ENCODE data around the gene F7.

F7 gene

DNA sequence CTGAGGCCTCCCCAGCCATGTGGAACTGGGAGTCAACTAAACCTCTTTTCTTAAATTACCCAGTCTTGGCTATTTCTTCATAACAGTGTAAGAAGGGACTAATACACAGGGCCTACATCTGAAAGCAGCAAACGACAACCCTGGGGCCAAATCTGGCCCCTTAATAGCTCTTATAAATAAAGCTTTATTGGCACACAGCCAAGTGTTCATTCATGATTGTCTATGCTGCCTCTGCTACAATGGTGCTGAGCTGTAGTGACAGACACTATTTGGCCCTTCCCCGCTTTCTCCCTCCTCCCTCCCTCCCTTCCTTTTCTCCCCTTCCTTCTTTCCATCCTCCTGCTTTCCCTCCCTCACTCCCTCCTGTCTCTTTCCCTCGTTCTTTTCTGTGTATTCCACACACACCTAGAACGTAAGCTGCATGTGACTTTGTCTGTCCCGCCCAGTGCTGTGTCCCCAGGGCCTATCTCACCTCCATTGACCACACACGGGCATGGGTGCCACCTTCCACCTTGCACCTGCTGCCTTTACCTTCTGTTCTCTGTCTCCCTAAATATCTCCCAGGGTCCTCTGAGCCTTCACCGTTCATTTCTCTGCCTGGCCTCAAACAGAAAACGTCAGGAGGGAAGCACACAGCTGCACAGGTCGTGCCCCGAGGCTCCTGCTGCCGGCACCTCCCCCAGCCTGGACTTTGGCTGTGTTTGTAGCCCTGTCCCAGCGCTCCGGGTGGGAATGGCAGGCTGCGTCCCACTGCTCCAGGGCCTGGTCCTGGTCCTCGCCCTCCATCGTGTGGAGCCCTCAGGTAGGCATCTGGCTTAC lies 52.5 kb downstream of the F7 start, which contains the start of gene PROZ:
Gene PROZ (plus strand): TSS at position 720 of the 819 bp plus-strand sequence. CDS start 13 bp downstream, at position 733.
- TF ChIP-seq GATA3 (IDR thresholded peaks at IDR 0.05; ENCODE audit: low read depth, low read length), result no peak
- no peak for TF ChIP-seq GATA2 (IDR thresholded peaks at IDR 0.05; ENCODE audit: low read depth, low read length)

DNA sequence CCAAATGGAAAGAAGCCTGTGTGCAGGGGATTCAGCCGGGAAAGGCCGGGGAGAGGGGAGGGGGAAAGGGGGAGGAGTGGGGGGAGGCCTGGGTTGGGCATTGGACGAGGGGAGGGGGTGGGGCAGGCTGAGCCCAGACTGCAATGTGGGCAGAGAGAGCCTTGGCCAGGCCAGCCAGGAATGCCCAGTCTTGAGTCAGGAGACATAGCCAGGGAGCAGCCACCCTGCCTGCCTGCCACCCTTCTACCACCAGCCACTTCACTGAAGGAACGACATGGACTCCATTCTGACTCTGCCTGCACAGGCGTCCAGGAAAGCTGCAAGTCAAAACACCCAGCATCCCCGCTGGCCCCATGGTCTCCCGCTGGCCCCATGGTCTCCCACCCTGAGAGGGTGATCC lies 53.4 kb downstream of the F7 start:
- TF ChIP-seq GATA2 (IDR thresholded peaks at IDR 0.05; ENCODE audit: low read depth, low read length) (no peak), GATA3 (IDR thresholded peaks at IDR 0.05; ENCODE audit: low read depth, low read length) (no peak)

- no peak for TF ChIP-seq GATA2 (IDR thresholded peaks at IDR 0.05; ENCODE audit: low read depth, low read length)
- TF ChIP-seq GATA3 (IDR thresholded peaks at IDR 0.05; ENCODE audit: low read depth, low read length), result no peak
Measured at GRCh38 chr13:113159701-113160100, 54.1 kb downstream of the F7 start.

DNA sequence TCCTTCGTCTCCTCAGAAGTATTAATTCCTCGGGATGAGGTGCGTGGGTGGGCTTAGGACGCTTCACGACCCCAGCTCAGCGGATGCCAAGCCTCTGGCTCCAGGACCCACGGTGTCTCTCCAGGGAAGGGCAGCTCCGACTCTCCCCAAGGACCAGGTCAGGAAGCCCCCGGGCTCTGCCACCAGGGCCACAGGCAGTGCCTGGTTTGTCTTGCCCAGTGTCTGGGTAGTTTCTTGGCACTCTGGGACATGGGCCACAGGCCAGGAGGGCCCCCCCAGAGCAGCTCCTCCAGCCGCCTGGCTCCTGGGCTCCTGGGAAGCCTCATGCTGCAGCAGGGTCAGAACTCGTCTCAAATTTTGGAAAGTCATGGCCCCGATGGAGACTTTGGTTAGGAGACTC lies 55.4 kb downstream of the F7 start:
- no peak for TF ChIP-seq GATA2 (IDR thresholded peaks at IDR 0.05; ENCODE audit: low read depth, low read length)
- no peak for TF ChIP-seq GATA3 (IDR thresholded peaks at IDR 0.05; ENCODE audit: low read depth, low read length)

DNA sequence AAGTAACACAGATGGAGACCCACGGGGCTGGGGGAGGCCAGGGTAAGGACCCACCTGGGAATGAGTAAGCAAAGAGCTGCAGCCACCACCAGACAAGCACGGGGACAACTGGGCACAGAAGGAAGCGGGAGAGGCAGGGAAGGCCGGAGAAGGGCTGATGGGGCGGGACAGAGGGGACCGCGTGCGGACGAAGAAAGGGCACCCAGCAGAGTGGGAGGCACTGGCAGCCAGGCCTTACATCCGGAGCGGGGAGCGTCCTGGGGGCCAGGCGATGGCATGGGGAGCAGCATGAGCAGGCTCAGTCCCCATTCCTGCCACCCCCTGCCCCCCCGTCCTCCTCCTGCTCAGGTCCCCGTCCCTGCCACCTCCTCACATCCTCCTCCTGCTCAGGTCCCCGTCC lies 55.8 kb downstream of the F7 start:
- TF ChIP-seq GATA2 (IDR thresholded peaks at IDR 0.05; ENCODE audit: low read depth, low read length) (no peak), GATA3 (IDR thresholded peaks at IDR 0.05; ENCODE audit: low read depth, low read length) (no peak)

- TF ChIP-seq GATA2 (IDR thresholded peaks at IDR 0.05; ENCODE audit: low read depth, low read length), result no peak
- no peak for TF ChIP-seq GATA3 (IDR thresholded peaks at IDR 0.05; ENCODE audit: low read depth, low read length)
Measured at GRCh38 chr13:113162783-113163685, 57.4 kb downstream of the F7 start.

- TF ChIP-seq GATA3 (IDR thresholded peaks at IDR 0.05; ENCODE audit: low read depth, low read length), result no peak
- no peak for TF ChIP-seq GATA2 (IDR thresholded peaks at IDR 0.05; ENCODE audit: low read depth, low read length)
Measured at GRCh38 chr13:113164492-113164891, 58.9 kb downstream of the F7 start.

GRCh38 chr13:113166266-113166665 lies 60.7 kb downstream of the F7 start:
- TF ChIP-seq GATA2 (IDR thresholded peaks at IDR 0.05; ENCODE audit: low read depth, low read length) (no peak), GATA3 (IDR thresholded peaks at IDR 0.05; ENCODE audit: low read depth, low read length) (no peak)

- TF ChIP-seq GATA2 (IDR thresholded peaks at IDR 0.05; ENCODE audit: low read depth, low read length) (no peak), GATA3 (IDR thresholded peaks at IDR 0.05; ENCODE audit: low read depth, low read length) (no peak)
Measured at GRCh38 chr13:113166681-113167080, 61.1 kb downstream of the F7 start.

- no peak for TF ChIP-seq GATA3 (IDR thresholded peaks at IDR 0.05; ENCODE audit: low read depth, low read length)
- no peak for TF ChIP-seq GATA2 (IDR thresholded peaks at IDR 0.05; ENCODE audit: low read depth, low read length)
Measured at GRCh38 chr13:113167155-113167554, 61.6 kb downstream of the F7 start.

GRCh38 chr13:113167575-113167974 lies 62.0 kb downstream of the F7 start:
- TF ChIP-seq GATA3 (IDR thresholded peaks at IDR 0.05; ENCODE audit: low read depth, low read length) (no peak), GATA2 (IDR thresholded peaks at IDR 0.05; ENCODE audit: low read depth, low read length) (no peak)

DNA sequence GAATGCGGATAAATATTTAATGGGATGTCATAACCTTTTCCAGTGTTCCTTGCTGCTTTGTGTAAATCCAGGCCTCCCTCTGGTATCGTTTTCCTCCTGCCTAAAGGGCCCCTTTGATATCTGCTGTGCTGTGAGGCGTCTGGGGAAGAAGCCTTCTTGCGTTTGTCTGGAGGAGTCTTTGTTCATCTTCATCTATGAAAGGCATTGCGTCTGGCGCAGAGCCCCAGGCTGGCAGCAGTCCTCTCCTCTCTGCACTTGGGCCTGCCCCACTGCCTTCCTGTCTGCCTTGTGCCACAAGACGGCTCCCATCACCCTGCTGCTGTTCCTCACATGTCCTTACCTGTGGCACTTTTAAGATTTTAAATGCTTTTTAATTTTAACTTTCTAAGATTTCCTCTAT lies 62.6 kb downstream of the F7 start:
- TF ChIP-seq GATA2 (IDR thresholded peaks at IDR 0.05; ENCODE audit: low read depth, low read length) (no peak), GATA3 (IDR thresholded peaks at IDR 0.05; ENCODE audit: low read depth, low read length) (no peak)

DNA sequence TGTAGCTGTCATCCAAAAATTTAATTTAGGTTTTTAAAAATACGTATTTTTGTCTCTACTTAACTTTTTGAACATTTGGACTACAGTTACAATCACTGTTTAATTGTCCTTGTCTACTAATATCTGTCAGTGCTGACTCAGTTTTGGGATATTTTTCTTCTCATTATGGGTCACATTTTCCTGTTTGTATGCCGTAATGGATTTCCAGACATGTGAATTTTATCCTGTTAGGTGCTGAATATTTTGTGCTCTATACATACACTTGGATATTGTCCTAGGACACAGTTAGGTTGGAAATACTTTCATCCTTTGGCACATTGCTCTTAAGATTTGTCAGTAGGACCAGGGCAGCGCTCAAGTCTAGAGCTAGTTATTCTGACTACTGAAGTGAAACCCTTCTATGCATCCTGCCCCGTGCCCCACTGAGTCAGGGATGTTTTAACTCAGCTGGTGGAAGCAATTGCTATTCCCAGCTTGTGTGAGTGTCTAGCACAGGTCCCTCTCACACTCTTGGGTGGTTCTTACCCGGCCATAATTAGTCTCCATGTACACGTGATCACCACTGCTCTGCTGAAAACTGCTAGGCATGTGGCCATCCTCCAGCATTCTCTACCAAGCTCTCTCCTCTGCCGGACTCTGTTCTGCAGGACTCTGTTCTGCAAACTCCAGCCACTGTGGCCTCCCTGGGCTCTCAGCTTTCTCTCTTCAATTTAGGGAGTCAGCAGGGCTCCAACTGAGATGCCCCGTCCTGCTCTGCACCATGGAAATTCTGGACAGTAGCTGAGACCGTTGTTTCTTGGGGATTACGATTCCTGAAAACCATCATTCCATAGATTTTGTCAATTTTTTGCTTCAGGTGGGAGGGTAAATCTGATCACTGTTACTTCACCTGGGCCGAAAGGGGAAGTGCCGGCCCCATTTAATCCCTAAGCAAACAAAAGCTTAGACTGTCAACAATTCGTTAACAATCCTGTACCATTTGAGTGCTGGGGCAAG lies 64.0 kb downstream of the F7 start:
- TF ChIP-seq GATA2 (IDR thresholded peaks at IDR 0.05; ENCODE audit: low read depth, low read length) (no peak), GATA3 (IDR thresholded peaks at IDR 0.05; ENCODE audit: low read depth, low read length) (no peak)

Data from SH-SY5Y (cell line).